HG03060 (cell line): ENCODE measurements around the gene PAPSS1.
"Not testable (repeated sequence)": the region's sequence is repeated elsewhere in the genome, so short reads cannot be mapped to it uniquely, and the experiment has no call there.

Experiments
- ATAC-seq: cut with Tn5 transposase; IDR thresholded peaks from one replicate; pipeline ENCODE4 v1.9.1; 2021; ENCODE audit warnings: low read depth, moderate number of reproducible peaks; ENCODE audit not compliant: unreplicated experiment

The PAPSS1 gene

DNA sequence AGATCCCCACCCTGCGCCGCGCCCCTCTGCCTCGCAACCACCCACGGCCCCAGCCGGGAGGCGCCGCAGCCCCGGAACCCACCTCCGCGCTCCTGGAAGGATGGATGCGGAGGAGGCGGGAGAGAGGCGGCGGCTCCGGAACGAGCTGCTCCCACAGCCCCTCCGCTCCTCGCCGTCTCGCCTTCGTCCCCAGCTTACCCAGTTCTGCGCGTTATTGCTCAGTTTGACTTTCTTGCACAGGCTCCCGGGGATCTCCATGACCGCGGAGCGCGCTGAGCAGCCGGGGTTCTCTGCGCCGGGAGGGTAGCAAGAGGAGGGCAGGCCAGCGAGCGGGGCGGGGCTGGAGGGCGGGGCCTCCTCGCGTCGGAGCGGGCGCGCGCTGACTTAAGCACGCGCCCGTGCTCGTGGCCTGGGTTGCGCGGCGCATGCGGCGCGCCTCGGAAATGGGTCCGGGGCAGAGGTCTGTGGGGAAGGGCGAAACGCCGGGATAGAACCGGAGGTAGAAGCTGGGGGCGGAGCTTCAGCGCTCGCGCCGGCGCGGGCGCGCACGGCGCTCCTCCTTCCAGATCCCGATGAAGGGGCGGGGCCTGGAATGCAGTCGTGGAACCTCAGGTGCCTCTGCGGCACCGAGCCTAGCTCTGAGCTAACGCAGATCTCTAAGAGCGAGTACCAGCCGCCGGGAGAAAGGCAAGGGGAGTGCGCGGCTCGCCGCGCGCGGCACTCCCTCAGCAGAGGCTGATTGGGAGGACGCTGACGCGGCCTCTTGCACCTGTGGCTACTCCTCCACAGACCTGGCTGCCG lies at the start of gene PAPSS1:
Gene PAPSS1, minus strand, starts transcription at position 313 of the 801 bp plus-strand sequence. Its CDS starts 55 bp downstream, at position 258.
- peak; percentile 64 for ATAC-seq

DNA sequence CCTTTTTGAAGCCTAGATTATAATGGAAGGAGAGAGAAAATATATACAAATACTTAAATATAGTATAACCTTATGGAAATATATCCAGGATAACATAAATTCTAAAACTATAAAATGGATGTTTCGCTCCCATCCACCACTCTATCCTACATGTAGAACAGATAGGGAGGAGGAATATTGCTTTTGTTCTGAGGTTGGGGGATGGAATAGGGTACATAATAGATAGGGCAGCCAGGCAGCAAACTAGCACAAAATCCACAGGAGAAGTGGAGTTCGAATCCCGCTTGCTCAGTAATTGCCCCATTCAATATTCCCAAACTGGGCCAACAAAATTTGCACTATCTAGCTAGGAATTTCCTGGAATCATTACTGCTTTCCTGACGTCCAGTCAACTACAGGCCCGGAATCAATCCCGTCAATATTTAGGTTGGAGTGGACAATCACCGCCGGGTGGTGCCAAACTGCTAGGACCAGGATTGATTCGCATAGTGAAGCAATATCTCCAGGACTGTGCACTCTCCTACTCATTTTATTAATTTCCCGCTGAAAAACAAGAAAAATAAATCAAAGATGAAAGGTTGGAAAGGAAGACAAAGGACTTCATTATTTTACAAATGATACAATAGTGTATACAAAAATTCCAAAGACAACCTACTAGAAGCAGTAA lies 40.4 kb upstream of the PAPSS1 start:
- ATAC-seq, result no peak

DNA sequence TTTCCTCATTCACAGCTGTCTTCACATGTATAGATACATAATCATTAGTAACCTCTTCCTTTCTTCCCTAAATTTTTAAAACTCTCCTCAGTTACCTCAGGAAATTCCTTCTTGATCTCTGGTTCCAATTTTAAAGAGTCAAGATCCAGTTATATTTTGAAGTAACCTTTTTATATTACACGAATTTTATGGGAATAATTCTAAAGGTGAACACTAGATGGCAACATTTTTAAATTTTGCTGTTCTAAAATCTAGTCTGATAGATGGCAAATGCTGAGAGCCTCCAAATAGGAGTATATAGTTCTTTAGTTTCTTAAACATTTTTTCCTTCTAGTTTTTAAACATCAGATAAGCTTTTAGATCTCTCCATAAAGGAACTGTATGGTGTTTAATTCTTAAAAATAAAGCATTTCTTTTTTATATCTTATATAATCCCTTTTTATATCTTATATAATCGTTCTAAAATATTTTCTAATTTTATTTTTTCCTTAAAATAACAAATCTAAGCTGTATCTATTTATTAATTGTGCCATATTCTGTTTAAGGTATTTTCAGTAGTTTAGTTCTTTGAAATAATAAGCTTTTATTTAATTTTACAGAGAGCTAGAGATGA lies 37.9 kb upstream of the PAPSS1 start:
- no peak for ATAC-seq

DNA sequence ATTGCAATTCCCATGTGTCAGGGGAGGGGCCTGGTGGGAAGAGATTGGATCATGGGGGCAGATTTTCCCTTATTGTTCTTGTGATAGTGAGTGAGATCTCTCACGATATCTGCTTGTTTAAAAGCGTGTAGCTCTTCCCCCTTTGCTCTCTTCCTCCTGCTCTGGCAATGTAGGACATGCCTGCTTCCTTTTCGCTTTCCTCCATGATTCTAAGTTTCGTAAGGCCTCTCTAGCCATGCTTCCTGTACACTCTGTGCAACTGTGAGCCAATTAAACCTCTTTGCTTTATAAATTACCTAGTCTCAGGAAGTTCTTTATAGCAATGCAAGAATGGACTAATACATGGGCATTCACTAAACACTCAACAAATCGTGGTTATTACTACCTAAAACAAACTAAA lies 37.2 kb upstream of the PAPSS1 start:
- ATAC-seq, result no peak

DNA sequence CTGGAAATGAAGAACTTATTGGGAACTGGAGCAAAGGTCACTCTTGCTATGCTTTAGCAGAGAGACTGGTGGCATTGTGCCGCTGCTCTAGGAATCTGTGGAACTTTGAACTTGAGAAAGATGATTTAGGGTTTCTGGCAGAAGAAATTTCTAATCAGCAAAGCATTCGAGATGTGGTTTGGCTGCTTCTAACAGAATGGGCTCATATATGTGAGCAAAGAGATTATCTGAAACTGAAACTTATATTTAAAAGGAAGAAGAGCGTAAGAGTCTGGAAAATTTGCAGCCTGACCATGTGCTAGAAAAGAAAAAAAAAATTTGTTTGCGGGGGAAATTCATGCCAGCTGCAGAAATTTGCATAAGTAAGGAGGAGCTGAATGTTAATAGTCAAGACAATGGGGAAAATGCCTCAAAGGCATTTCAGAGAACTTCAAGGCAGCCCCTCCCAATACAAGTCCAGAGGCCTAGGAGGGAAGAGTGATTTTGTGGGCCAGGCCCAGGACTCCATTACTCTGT lies 35.9 kb upstream of the PAPSS1 start:
- ATAC-seq, result no peak

DNA sequence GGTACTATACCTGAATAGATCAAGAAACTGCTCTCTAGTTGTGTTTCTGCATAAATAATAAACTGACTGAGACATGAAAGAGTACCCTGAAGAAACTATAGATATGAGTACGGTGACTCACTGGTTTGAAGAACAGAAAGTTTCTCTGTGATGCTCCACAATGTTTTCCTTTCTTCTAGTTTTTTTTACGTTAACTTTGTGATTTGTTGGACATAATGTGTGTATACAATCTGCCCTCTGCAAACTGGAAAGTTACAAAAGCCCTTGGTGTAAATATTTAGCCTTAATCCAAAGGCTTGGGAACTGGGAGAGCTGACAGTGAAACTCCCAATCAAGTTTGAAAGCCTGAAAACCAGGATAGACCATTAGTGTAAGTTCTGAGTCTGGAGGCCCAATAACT lies 31.6 kb upstream of the PAPSS1 start:
- no peak for ATAC-seq

DNA sequence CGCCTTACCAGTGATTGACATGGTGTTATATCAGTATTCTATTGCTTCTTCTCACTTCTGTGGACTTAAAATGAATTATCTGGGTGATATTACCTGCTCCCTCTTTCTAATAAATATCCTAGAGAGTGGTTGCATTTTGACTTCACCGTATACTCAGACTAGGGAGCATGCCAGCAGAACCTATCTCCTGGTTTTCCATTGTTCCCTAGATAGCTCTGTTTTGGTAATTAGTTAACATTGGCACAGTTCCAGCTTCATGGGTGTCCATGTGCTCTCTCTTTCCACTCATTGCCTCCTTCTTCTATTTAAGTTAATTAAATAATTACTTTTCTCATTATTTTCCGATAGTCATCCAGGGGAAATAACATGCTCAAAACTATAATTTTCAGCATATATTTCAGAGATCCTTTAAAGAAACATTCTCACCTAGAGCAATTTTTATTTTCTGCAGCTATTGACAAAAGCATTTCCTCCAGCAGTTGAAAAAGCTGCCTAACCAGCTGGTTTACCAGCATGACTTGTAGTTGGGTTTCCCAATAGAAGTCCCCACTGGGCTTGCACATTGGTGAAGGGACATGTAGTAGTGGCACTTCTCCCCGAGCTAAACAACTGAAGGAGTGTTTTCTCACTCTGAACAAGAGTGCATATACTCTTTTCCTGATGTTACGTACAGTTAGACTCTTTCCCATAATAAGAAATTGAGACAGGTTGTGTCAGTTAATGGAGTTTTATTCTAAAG lies 27.9 kb upstream of the PAPSS1 start:
- no peak for ATAC-seq

DNA sequence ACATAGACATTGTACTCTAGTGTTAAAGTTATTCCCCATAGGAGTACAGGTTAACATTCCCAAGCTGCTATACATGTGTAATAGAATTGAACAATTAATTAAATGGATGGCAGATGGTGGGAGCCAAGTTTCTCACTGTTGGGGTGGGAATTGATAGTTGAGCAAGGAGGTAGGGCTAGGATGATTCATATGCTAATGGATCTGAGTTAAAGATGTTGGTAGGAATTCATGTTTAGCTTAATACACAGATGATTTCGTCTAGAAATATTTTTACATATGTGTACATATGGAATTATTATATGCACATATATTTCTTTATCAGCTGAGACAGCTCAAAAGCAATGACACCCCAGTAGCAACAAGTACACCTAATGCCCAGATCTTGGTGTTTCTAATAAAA lies 26.1 kb upstream of the PAPSS1 start:
- no peak for ATAC-seq

DNA sequence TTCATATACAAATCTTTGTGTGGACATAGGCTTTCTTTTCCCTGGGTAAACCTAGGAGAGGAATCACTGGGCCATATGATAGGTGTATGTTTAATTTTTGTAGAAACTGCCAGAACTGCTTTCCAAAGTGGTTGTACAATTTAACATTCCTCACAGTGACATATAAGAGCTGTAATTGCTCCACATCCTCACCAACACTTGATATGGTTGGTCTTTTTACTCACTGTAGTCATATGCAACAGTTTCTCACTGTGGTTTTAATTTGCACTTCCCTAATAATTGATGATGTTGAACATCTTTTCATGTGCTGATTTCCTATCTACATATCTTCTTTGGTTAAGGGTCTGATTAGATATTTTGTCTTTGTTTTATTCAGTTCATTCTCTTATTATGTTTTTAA lies 24.5 kb upstream of the PAPSS1 start:
- no peak for ATAC-seq

DNA sequence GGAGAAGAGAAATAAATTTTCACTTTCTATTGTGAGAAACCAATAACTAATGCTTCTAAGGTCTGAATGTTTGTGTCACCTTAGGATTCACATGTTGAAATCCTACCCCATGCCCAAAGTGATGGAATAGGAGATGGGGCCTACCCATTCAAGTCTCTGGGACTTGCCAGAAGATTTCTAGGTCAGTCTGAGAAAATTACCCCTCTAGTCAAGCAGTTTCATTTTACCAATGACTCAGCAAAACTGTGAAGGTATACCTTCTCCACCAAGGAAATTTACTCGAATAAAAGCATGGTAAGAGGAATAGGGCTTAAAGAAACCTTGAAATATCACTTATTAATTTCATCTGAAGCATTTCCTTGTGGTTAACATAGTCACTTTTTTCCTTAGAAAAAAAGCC lies 23.5 kb upstream of the PAPSS1 start:
- ATAC-seq, result no peak

DNA sequence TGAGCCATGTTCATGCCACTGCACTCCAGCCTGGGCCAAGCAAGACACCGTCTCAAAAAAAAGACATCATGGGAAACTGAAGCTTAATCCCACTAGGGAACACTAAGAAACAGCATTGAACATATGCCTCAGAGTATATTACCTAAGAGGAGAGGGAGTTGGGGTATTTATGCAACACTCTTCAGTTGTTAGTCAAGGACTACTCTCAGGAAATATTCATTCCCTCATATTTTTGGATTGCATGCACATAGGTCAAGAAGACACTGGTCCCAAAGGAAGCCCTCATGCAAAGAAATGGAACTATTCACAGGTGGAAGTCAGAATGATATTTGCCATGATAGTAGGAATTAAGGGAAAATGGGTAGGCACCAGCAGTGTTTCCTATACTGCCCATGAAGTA lies 22.8 kb upstream of the PAPSS1 start:
- ATAC-seq, result no peak

DNA sequence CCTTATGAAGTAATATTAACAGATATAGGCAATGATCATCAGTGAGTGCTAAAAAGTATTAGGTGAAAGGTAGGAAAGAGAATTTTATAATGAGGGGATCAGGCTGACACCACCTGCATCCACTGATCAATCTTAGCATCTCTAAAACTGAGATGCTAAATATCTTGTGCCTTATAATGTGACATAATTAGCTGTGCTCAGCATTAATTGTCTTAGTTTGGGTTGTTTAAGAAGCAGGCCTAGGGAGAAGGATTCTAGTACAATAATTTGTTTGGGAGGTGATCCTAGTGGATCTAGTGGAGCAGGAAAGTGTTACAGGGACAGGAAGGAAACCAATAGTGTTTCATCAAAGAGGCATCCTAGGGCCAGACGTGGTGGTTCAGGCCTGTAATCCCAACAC lies 22.2 kb upstream of the PAPSS1 start:
- no peak for ATAC-seq

DNA sequence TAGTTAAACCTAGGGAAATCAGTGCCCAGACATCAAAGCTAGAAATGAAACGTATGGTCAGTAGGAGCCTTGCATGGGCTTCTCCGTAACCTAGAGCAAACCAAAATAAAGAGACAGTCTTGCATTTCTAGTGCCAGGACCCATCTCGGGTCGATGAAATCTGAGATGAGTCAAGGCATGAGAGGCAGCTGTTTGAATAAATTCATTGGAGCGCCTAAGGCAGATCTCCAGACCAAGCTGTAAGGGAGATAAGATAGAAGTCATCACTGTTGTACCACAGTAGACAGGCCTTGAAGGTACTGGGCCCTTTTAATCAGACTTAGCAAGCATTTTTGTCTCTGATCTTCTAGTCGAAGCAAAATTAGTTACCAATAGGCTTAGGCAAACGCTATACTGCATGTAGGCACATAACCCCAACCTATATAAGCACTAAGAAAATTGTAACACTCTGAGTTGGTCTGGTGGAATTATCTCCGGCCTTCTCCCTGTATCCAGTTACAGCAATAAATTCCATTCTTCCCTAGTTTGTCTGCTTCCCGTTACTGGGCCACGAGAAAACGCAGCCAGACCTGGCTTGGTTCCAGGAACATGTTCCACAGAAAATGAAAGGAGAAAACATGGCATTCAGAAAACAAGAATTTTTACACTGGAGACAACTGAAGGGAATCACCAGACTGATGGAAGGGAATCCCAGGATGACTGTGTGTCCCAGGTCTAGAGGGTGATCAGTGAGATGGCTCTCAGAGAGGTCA lies 21.1 kb upstream of the PAPSS1 start:
- ATAC-seq, result no peak

DNA sequence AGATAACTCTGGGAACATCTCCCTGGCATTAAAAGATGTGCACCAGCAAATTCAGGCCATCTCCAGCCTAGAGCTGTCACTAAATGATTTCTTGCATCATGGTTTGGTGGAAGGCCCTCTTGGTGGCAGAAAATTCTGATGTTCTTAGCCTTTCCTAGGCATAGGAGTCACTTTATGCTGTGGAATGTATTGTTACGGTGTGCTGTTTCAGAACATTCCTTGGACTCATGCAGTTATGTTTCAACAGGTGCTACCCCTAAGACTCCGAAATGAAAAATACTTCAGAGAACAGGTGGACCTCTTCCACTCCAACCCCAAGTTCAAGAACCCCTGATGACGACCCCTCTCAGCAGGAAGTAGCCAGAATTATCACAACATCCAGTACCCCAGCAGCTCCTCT lies 20.3 kb upstream of the PAPSS1 start:
- no peak for ATAC-seq

DNA sequence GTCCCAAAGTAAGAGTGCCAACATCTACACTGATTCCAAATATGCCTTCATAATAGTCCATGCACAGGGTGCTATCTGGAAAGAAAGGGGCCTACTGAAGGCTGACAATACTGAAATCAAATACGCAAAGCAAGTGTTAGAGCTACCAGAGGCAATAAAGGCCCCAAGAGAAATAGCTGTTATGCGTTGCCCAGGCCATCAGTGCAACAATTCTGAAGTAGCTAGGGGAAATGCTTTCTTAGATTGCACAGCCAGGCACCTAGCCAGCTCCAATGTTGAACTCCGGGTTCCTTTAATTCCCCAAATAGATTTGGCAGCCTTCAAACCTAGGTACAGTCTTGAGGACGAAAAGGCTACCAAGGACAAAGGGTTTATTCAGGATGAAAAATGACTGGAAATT lies 17.4 kb upstream of the PAPSS1 start:
- ATAC-seq, result no peak

DNA sequence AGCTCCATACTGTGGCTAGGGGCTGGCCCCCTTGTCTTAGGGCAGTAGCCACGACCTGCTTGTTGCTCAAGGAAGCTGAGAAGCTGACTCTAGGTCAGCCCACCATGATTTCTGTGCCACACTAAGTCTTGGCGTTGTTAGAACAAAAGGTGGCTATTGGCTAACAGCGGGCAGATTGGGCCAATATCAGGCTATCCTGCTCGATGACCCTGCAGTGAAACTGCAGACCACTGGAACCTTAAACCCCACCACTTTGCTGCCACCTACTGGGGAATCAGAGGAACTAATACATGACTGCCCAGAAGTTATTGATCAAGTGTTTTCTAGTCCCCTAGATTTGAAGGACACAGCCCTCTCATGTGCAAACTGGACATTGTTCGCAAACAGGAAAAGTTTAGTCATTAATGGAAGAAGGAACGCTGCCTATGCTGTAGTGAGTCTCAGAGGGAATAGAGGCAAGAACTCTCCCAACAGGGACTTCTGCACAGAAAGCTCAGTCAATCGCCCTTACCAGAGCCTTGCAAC lies 17.0 kb upstream of the PAPSS1 start:
- ATAC-seq, result no peak

DNA sequence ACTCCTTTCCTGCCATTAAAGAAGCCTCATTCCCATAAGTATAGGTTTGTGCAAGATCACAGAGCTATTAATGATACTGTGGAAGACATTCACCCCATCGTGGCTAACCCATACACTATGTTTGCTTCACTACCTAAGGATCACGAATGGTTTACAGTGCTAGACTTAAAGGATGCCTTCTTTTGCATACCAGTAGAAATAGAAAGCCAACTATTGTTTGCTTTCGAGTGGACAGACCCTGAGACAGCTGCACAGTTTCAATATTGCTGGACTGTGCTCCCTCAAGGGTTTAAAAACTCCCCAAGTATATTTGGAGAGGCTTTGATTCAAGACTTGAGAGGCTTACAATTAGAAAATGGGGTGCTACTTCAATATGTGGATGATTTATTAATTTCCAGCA lies 16.0 kb upstream of the PAPSS1 start:
- no peak for ATAC-seq

DNA sequence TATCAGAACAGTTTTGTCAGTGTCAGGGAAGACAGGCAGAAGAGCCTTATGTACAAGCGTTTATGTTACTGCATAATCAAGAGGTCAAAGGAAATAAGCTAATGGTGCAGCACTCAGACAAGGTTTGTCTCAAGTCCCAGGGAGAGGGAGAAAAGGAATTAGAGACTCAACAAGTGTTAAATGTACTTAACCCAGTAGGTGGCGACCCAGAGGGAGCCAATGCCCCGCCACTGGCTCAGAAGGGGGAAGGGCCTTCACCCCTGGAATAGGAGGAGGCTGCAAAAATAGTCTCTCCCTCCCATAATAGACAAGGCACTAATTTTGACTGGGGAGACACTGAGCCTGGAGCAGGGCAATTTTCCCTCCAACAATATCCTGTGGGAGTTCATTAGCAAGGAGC lies 14.1 kb upstream of the PAPSS1 start:
- ATAC-seq, result no peak

DNA sequence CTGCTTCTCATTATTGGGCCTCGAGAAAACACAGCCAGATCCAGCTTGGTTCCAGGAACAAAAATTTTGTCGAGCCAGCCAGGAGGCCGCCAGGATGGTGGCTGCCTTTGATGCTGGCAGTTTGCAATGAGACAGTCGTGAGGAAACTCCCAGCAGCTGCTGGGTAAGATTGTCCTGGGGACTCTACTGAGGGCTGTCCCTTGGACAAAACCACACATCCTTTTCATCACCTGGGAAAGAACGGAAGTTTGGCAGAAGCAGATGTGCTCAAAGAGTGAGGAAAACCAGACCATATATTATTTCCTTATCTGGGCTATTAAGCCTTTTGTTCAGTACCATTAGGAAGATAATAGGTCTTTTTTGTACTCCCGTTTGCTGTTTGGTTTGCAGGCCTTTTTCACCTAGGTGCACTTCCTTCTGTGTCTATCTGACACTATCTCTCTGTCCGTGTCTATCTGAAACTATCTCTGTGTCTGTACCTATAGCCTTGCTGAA lies 13.4 kb upstream of the PAPSS1 start:
- no peak for ATAC-seq

DNA sequence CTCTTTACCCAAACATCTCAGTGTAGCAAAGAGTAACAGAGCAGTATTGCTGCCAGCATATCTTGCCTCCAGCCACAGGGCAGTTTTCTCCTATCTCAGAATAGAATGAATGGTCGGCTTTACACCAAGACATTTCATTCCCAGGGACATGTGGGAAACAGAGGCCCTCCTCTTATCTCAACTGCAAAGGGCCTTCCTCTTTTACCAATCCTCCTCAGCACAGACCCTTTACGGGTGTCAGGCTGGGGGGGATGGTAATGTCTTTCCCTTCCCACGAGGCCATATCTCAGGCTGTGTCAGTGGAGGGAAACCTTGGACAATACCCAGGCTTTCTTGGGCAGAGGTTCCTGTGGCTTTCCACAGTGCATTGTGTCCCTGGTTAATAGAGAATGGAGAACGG lies 9.0 kb upstream of the PAPSS1 start:
- ATAC-seq, result not testable (repeated sequence)
